Measurements from ENCODE around the gene FAM227A.
A peak's percentile ranks its signal among the peaks of the same experiment; 100 is the strongest.
"Not testable (repeated sequence)": the region's sequence is repeated elsewhere in the genome, so short reads cannot be mapped to it uniquely, and the experiment has no call there.

FAM227A gene

GRCh38 chr22:38611559-38611958 is 44.6 kb downstream of the FAM227A start:
- no peak for DNase-seq (ENCODE audit: low read depth)

GRCh38 chr22:38610234-38610633 is 46.0 kb downstream of the FAM227A start:
- DNase-seq (ENCODE audit: low read depth): no peak

- no peak for DNase-seq (ENCODE audit: low read depth)
Observed at GRCh38 chr22:38608992-38609750, 47.0 kb downstream of the FAM227A start.

- no peak for DNase-seq (ENCODE audit: low read depth)
Observed at GRCh38 chr22:38607680-38608079, 48.5 kb downstream of the FAM227A start.

GRCh38 chr22:38602166-38602565 is 54.0 kb downstream of the FAM227A start:
- DNase-seq (ENCODE audit: low read depth): no peak

GRCh38 chr22:38601221-38601764 is 54.9 kb downstream of the FAM227A start:
- no peak for DNase-seq (ENCODE audit: low read depth)

GRCh38 chr22:38599466-38599865 is 56.7 kb downstream of the FAM227A start:
- DNase-seq (ENCODE audit: low read depth): no peak

GRCh38 chr22:38582923-38583322 is 73.3 kb downstream of the FAM227A start:
- DNase-seq (ENCODE audit: low read depth): not testable (repeated sequence)

- DNase-seq (ENCODE audit: low read depth): no peak
Observed at GRCh38 chr22:38578505-38578904, 77.7 kb downstream of the FAM227A start.

GRCh38 chr22:38572065-38572464 is 84.1 kb downstream of the FAM227A start:
- peak; percentile 64 for DNase-seq (ENCODE audit: low read depth)

GRCh38 chr22:38570779-38571364 is 85.3 kb downstream of the FAM227A start:
- peak; percentile 24 for DNase-seq (ENCODE audit: low read depth)

GRCh38 chr22:38569972-38570778 is 86.0 kb downstream of the FAM227A start, which contains the start of gene DMC1:
DMC1 (minus strand) TSS chr22:38570183; CDS start chr22:38568256, 1,927 bp downstream.
- DNase-seq (ENCODE audit: low read depth): peak; percentile 70

- DNase-seq (ENCODE audit: low read depth): no peak
Observed at GRCh38 chr22:38569181-38569971, 86.8 kb downstream of the FAM227A start.

- DNase-seq (ENCODE audit: low read depth): no peak
Observed at GRCh38 chr22:38567531-38568285, 88.5 kb downstream of the FAM227A start.

- no peak for DNase-seq (ENCODE audit: low read depth)
Observed at GRCh38 chr22:38566726-38567504, 89.3 kb downstream of the FAM227A start.

- DNase-seq (ENCODE audit: low read depth): no peak
Observed at GRCh38 chr22:38565441-38565840, 90.8 kb downstream of the FAM227A start.

- DNase-seq (ENCODE audit: low read depth): peak; percentile 12
Observed at GRCh38 chr22:38564669-38565068, 91.5 kb downstream of the FAM227A start.

- DNase-seq (ENCODE audit: low read depth): peak; percentile 37
Observed at GRCh38 chr22:38554281-38554680, 101.9 kb downstream of the FAM227A start.

- DNase-seq (ENCODE audit: low read depth): peak; percentile 17
Observed at GRCh38 chr22:38549101-38549894, 106.9 kb downstream of the FAM227A start.

Data from iris pigment epithelial cell (primary cell).